Measurements from ENCODE around the gene PVALB. TPM values are rescaled to one million over a fixed set of nuclear protein-coding genes. Genes with fewer than 3 reads are reported as not detected.

PVALB gene
- polyA plus RNA-seq, 2 of the 4 experiments (the other 2 are of a cell fraction) = not detected

DNA sequence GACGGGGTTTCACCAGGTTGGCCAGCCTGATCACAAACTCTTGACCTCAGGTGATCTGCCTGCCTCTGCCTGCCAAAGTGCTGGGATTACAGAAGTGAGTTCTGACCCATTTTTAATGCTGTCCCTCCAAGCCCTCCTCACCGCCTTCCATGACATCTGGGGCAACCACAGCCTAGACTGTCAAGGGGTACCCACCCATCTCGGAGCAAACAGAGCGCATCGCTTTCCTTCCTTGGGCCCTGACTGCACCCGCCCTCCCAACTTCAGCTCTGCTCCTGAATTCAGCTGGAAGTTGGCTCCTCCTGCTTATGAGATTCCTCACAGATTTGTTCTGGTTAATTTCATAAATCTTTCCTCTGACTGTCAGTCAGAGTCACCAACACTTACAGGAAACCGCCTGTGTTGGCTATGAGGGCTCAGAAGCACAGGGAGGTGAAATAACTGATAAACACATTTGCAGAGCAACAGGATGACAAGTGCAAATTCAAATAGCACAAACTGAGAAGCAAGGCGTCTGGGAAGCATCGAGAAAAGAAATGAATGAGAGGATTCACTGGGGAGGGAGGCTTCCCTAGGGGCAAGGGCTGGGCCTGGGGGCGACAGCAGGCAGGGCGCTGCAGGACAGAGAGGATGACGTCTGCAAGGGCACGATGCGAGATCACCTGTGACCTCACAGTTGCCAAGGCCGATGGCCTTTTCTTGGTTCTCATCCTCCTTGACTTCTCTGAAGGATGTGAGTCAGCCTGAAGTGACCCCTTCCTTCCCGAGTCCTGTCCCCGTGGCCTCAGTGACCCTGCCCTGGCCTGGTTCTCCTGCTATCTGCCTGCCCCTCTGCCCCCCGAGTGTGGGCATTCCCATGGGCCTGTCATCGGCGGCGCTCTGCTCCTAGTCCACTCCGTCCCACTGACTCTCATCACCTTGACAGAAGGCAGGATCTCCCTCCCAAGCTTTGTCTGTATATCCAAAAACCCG lies 47.0 kb downstream of the PVALB start:
- Histone ChIP-seq H3K4me3 (no peak overlapping the region), H3K9me3 (no peaks in the 10 kb centered on the region), H3K4me1 (peaks cover 9% of the 10 kb centered on the region; the same call in 1 of the 3 replicates), H3K4me2 (no peak overlapping the region), H3K27ac (no peak overlapping the region)
- FAIRE-seq (no peak), ATAC-seq (no peak), DNase-seq (ENCODE audit: low read depth in 1 of 2, low spot score in 1 of 2) (no peak)
- WGBS (ENCODE audit: missing lambda C conversion rate) = 80% methylated on average over 22 of the region's 23 CpGs
- TF ChIP-seq, protein P1, sequence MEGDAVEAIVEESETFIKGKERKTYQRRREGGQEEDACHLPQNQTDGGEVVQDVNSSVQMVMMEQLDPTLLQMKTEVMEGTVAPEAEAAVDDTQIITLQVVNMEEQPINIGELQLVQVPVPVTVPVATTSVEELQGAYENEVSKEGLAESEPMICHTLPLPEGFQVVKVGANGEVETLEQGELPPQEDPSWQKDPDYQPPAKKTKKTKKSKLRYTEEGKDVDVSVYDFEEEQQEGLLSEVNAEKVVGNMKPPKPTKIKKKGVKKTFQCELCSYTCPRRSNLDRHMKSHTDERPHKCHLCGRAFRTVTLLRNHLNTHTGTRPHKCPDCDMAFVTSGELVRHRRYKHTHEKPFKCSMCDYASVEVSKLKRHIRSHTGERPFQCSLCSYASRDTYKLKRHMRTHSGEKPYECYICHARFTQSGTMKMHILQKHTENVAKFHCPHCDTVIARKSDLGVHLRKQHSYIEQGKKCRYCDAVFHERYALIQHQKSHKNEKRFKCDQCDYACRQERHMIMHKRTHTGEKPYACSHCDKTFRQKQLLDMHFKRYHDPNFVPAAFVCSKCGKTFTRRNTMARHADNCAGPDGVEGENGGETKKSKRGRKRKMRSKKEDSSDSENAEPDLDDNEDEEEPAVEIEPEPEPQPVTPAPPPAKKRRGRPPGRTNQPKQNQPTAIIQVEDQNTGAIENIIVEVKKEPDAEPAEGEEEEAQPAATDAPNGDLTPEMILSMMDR (IDR thresholded peaks at IDR 0.05) = no peak
- TF ChIP-seq NPAS2 (CRISPR knock-in tag; IDR thresholded peaks at IDR 0.05; ENCODE audit: borderline replicate concordance) (no peak), ZFP36 (IDR thresholded peaks at IDR 0.05; ENCODE audit: borderline replicate concordance, partially characterized antibody) (no peak), CBX2 (IDR thresholded peaks at IDR 0.05; ENCODE audit: borderline replicate concordance, low read depth) (no peak), BHLHE40 (IDR thresholded peaks at IDR 0.05; ENCODE audit: low read depth, low read length) (no peak), TFCP2L1 (CRISPR knock-in tag; IDR thresholded peaks at IDR 0.05) (no peak), CHD2 (IDR thresholded peaks at IDR 0.05; ENCODE audit: low read length, partially characterized antibody) (no peak), MAFK (IDR thresholded peaks at IDR 0.05; ENCODE audit: partially characterized antibody) (no peak), CBX8 (IDR thresholded peaks at IDR 0.05) (no peak), KDM1A (IDR thresholded peaks at IDR 0.05; ENCODE audit: low read depth) (no peak), EHMT2 (IDR thresholded peaks at IDR 0.05; ENCODE audit: low read depth) (no peak), HEYL (CRISPR knock-in tag; IDR thresholded peaks at IDR 0.05) (no peak), NFE2L2 (conservative IDR thresholded peaks at IDR 0.05; ENCODE audit: low read length) (no peak)
- TF ChIP-seq, protein P2, sequence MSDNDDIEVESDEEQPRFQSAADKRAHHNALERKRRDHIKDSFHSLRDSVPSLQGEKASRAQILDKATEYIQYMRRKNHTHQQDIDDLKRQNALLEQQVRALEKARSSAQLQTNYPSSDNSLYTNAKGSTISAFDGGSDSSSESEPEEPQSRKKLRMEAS (IDR thresholded peaks at IDR 0.05) = no peak
- TF ChIP-seq, protein P3, sequence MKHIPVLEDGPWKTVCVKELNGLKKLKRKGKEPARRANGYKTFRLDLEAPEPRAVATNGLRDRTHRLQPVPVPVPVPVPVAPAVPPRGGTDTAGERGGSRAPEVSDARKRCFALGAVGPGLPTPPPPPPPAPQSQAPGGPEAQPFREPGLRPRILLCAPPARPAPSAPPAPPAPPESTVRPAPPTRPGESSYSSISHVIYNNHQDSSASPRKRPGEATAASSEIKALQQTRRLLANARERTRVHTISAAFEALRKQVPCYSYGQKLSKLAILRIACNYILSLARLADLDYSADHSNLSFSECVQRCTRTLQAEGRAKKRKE (CRISPR knock-in tag; IDR thresholded peaks at IDR 0.05; ENCODE audit: low read depth) = no peak
- TF ChIP-seq, protein P4, sequence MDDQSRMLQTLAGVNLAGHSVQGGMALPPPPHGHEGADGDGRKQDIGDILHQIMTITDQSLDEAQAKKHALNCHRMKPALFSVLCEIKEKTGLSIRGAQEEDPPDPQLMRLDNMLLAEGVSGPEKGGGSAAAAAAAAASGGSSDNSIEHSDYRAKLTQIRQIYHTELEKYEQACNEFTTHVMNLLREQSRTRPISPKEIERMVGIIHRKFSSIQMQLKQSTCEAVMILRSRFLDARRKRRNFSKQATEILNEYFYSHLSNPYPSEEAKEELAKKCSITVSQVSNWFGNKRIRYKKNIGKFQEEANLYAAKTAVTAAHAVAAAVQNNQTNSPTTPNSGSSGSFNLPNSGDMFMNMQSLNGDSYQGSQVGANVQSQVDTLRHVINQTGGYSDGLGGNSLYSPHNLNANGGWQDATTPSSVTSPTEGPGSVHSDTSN (IDR thresholded peaks at IDR 0.05) = no peak
- TF ChIP-seq, protein P5, sequence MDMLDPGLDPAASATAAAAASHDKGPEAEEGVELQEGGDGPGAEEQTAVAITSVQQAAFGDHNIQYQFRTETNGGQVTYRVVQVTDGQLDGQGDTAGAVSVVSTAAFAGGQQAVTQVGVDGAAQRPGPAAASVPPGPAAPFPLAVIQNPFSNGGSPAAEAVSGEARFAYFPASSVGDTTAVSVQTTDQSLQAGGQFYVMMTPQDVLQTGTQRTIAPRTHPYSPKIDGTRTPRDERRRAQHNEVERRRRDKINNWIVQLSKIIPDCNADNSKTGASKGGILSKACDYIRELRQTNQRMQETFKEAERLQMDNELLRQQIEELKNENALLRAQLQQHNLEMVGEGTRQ (IDR thresholded peaks at IDR 0.05) = no peak
- ChIA-PET POLR2A (no interaction called here), CTCF (interaction anchor here (2.0 to 2.4 kb wide), 2 partner anchors 12 to 223 kb away, joined by 6 to 11 read pairs; no protein-coding TSS in a partner anchor)

DNA sequence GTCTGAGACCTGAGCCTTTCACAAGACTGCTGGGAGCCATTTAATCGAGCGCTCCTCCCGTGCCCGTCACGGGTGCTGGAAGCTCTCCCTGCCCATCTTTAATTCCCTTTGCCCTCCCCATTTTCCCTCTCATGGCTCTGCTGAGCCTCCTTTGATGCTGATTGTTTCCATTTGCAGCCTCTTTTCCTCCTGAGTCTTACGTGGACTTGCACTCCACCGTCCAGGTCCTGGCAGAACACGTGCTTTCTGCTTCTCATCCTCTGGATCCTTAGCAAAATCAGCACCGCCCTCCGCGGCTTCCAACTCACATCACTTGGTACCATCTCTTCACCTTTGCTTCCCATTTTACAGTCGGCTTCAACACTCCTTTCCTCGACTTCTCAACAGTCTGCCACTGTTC lies 48.2 kb downstream of the PVALB start:
- FAIRE-seq = no peak
- TF ChIP-seq, protein P1 (IDR thresholded peaks at IDR 0.05) = no peak
- TF ChIP-seq CBX2 (IDR thresholded peaks at IDR 0.05; ENCODE audit: borderline replicate concordance, low read depth) (no peak), FOXS1 (CRISPR knock-in tag; IDR thresholded peaks at IDR 0.05) (no peak), JUN (IDR thresholded peaks at IDR 0.05) (no peak), CBX8 (IDR thresholded peaks at IDR 0.05) (no peak), ZNF302 (CRISPR knock-in tag; IDR thresholded peaks at IDR 0.05) (no peak), POLR2AphosphoS2 (conservative IDR thresholded peaks at IDR 0.05; ENCODE audit: low read length) (no peak), CEBPB (IDR thresholded peaks at IDR 0.05) (no peak), HEYL (CRISPR knock-in tag; IDR thresholded peaks at IDR 0.05) (no peak), NFE2L2 (conservative IDR thresholded peaks at IDR 0.05; ENCODE audit: low read length) (no peak), HOXB5 (CRISPR knock-in tag; IDR thresholded peaks at IDR 0.05) (no peak), GATA3 (IDR thresholded peaks at IDR 0.05; ENCODE audit: borderline replicate concordance) (no peak)
- TF ChIP-seq, protein P6, sequence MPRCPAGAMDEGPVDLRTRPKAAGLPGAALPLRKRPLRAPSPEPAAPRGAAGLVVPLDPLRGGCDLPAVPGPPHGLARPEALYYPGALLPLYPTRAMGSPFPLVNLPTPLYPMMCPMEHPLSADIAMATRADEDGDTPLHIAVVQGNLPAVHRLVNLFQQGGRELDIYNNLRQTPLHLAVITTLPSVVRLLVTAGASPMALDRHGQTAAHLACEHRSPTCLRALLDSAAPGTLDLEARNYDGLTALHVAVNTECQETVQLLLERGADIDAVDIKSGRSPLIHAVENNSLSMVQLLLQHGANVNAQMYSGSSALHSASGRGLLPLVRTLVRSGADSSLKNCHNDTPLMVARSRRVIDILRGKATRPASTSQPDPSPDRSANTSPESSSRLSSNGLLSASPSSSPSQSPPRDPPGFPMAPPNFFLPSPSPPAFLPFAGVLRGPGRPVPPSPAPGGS (IDR thresholded peaks at IDR 0.05) = no peak
- TF ChIP-seq, protein P7, sequence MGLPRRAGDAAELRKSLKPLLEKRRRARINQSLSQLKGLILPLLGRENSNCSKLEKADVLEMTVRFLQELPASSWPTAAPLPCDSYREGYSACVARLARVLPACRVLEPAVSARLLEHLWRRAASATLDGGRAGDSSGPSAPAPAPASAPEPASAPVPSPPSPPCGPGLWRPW (IDR thresholded peaks at IDR 0.05) = no peak
- H3K4me3 ChIP-seq = no peak overlapping the region
- DNase-seq (ENCODE audit: low read depth in 1 of 2, low spot score in 1 of 2) = no peak
- no peak for ATAC-seq
- H3K4me1 ChIP-seq = peaks cover under 1% of the 10 kb centered on the region; the same call in 1 of the 3 replicates
- H3K27ac ChIP-seq = no peak overlapping the region
- 90% methylated on average over 13 of the region's 13 CpGs for WGBS (ENCODE audit: missing lambda C conversion rate)
- CTCF ChIA-PET = interaction anchor here (1.2 to 3.7 kb wide), 3 partner anchors 11 to 88 kb away, joined by 3 to 23 read pairs (median 6); no protein-coding TSS in a partner anchor
- H3K9me3 ChIP-seq = no peaks in the 10 kb centered on the region
- POLR2A ChIA-PET = no interaction called here
- no peak overlapping the region for H3K4me2 ChIP-seq

All from A549 (cell line).